GM21717 (cell line): ENCODE measurements around the gene CNOT6L.
A peak's percentile ranks its signal among the peaks of the same experiment; 100 is the strongest.
"Not testable (repeated sequence)": the region's sequence is repeated elsewhere in the genome, so short reads cannot be mapped to it uniquely, and the experiment has no call there.

Experiments used
- ATAC-seq: cut with Tn5 transposase; IDR thresholded peaks from one replicate; pipeline ENCODE4 v1.9.1; 2021; ENCODE audit warnings: mild to moderate bottlenecking, moderate library complexity; ENCODE audit not compliant: unreplicated experiment

Gene CNOT6L

GRCh38 chr4:77818602-77819403 lies at the start of gene CNOT6L:
Gene CNOT6L, minus strand, starts transcription at chr4:77819368. Its CDS starts 60 bp downstream, at chr4:77819308.
- peak; percentile 22 for ATAC-seq

GRCh38 chr4:77865259-77865658 lies 46.1 kb upstream of the CNOT6L start:
- ATAC-seq: no peak

GRCh38 chr4:77863341-77863740 lies 44.2 kb upstream of the CNOT6L start:
- not testable (repeated sequence) for ATAC-seq

GRCh38 chr4:77862478-77863216 lies 43.5 kb upstream of the CNOT6L start, which contains the start of gene MRPL1:
Gene MRPL1, plus strand, starts transcription at chr4:77862830. Its CDS starts 19 bp downstream, at chr4:77862849.
- peak; percentile 89 for ATAC-seq

GRCh38 chr4:77861495-77861894 lies 42.3 kb upstream of the CNOT6L start:
- ATAC-seq: no peak

GRCh38 chr4:77859256-77859655 lies 40.1 kb upstream of the CNOT6L start:
- no peak for ATAC-seq

- ATAC-seq: no peak
Measured at GRCh38 chr4:77856152-77856551, 37.0 kb upstream of the CNOT6L start.

GRCh38 chr4:77854431-77855111 lies 35.4 kb upstream of the CNOT6L start:
- ATAC-seq: no peak

GRCh38 chr4:77852892-77853495 lies 33.8 kb upstream of the CNOT6L start:
- ATAC-seq: no peak

GRCh38 chr4:77849278-77849965 lies 30.3 kb upstream of the CNOT6L start:
- no peak for ATAC-seq

- no peak for ATAC-seq
Measured at GRCh38 chr4:77848508-77848907, 29.3 kb upstream of the CNOT6L start.

GRCh38 chr4:77845929-77846328 lies 26.8 kb upstream of the CNOT6L start:
- ATAC-seq: no peak

- ATAC-seq: no peak
Measured at GRCh38 chr4:77845400-77845799, 26.2 kb upstream of the CNOT6L start.

- no peak for ATAC-seq
Measured at GRCh38 chr4:77844363-77844762, 25.2 kb upstream of the CNOT6L start.

- no peak for ATAC-seq
Measured at GRCh38 chr4:77843628-77844027, 24.5 kb upstream of the CNOT6L start.

GRCh38 chr4:77834403-77834802 lies 15.2 kb upstream of the CNOT6L start:
- ATAC-seq: no peak

- ATAC-seq: no peak
Measured at GRCh38 chr4:77833126-77833724, 14.1 kb upstream of the CNOT6L start.

GRCh38 chr4:77827343-77827742 lies 8.2 kb upstream of the CNOT6L start:
- no peak for ATAC-seq

- ATAC-seq: no peak
Measured at GRCh38 chr4:77826275-77826674, 7.1 kb upstream of the CNOT6L start.

GRCh38 chr4:77821775-77822174 lies 2.6 kb upstream of the CNOT6L start:
- ATAC-seq: no peak
